Measurements from ENCODE around the gene HBG2.

- no peak for TF ChIP-seq POLR2A (IDR thresholded peaks at IDR 0.05)
- TF ChIP-seq CTCF (IDR thresholded peaks at IDR 0.05), result no peak
Observed at GRCh38 chr11:5232176-5232575, 22.4 kb downstream of the HBG2 start.

Data from thyroid gland (tissue), 4 donors.